GM12864 (cell line): Measurements from ENCODE around the gene LSAMP.

Source experiments
- DNase-seq: peaks from one replicate; pipeline ENCODE4 v3.0.0-alpha.2; 2011; ENCODE audit warnings: low read depth
- H3K4me3 ChIP-seq: 2 replicates; pipeline ENCODE4 v1.5.1; 2011; ENCODE audit warnings: mild to moderate bottlenecking, low read depth, low read length, control low read depth
- TF ChIP-seq, protein P1 (sequence below): IDR thresholded peaks from 2 replicates; pipeline ENCODE4 v1.5.1; 2011; ENCODE audit warnings: low read depth, mild to moderate bottlenecking, moderate library complexity, low read length, control low read depth, inconsistent platforms; ENCODE audit errors: missing control alignments

LSAMP gene

DNA sequence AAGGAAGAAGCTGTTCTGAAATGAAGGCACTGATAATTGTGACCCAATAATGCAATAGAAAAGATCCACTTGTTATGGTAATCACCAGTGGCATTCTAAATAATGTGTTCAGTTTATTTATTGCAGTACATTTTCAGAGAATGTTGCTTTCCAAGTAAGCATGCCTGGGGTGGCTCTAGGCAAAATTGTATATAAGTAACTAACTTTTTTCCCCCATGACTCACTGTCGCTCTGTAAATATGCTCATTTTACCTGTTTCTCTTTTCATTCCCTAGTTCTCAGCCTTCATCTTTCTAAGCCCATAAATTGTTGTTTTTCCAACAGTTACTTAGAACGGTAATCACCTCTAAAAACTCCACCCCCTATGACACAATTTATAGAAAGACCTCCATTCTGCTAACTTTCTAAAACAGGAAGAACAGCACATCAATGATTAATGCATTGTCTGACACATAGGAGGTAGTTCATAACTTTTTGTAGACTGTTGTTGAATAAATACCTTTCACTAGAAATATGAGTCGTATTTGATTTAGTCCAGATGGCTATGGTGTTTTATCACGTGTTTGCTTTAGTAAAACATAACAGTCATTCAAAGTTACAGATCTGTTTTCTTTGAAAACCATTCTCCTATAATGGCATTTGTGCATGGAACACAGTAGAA lies 143.1 kb downstream of the LSAMP start:
- DNase-seq: no peak
- TF ChIP-seq, protein P1, sequence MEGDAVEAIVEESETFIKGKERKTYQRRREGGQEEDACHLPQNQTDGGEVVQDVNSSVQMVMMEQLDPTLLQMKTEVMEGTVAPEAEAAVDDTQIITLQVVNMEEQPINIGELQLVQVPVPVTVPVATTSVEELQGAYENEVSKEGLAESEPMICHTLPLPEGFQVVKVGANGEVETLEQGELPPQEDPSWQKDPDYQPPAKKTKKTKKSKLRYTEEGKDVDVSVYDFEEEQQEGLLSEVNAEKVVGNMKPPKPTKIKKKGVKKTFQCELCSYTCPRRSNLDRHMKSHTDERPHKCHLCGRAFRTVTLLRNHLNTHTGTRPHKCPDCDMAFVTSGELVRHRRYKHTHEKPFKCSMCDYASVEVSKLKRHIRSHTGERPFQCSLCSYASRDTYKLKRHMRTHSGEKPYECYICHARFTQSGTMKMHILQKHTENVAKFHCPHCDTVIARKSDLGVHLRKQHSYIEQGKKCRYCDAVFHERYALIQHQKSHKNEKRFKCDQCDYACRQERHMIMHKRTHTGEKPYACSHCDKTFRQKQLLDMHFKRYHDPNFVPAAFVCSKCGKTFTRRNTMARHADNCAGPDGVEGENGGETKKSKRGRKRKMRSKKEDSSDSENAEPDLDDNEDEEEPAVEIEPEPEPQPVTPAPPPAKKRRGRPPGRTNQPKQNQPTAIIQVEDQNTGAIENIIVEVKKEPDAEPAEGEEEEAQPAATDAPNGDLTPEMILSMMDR: no peak
- H3K4me3 ChIP-seq: no peak overlapping the region

DNA sequence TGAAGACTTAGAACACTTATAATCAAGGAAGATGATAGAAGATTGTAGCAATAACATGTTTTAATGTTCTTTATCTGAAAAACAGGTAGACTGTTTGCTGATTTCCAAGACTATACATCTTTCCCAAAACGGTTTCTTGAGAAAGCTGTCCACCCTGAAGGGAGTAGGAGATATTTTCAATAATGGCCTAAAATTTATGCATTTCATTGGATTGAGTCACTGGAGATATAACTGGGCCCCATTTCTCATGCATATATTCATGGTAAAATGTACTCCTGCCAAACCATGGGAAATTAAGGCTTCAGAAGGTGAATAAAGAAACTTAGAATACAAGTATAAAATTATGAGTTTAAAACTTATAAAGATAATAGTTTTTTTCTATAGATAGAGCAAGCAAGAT lies 143.9 kb downstream of the LSAMP start:
- no peak overlapping the region for H3K4me3 ChIP-seq
- no peak for DNase-seq
- TF ChIP-seq, protein P1: no peak

DNA sequence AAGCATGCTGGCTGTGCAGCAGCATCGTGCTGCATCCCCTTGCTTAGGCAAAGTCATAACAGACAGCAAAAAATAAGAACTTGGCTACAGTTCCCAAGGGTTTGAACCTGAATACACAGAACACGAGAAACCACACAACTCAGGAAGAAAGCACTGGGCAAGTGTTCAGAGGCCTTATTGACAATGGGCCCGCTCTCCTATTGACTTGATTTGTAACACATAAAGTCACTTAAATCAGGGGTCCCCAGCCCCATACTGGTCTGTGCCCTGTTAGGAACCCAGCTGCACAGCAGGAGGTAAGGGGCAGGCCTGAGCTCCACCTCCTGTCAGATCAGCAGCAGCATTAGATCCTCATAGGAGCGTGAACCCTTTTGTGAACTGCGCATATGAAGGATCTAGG lies 145.1 kb downstream of the LSAMP start:
- TF ChIP-seq, protein P1: no peak
- DNase-seq: no peak

DNA sequence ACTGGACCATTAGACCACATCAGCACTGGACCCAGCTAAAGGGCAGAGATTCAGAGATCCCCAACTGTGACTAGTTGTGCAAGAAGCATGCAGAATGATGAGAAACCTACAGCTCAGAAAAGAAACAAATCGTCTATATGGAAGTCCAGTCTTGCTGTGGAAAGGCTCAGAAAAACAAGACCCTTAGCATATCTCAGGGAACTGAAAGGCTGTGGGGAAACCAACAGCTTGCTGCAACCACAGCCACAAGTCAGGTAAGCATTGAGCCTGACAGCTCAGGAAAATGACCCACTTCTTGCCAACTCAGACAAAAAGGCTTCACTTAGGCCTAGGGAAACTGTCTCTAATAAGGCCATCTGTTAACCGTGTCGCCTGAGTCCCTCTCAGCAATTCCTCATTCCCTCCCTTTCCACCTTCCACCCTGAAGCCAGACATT lies 145.6 kb downstream of the LSAMP start:
- DNase-seq: no peak
- TF ChIP-seq, protein P1: no peak
- no peak overlapping the region for H3K4me3 ChIP-seq

More for the DNA sequence above, 145.1 kb downstream of the LSAMP start:
- no peak overlapping the region for H3K4me3 ChIP-seq

DNA sequence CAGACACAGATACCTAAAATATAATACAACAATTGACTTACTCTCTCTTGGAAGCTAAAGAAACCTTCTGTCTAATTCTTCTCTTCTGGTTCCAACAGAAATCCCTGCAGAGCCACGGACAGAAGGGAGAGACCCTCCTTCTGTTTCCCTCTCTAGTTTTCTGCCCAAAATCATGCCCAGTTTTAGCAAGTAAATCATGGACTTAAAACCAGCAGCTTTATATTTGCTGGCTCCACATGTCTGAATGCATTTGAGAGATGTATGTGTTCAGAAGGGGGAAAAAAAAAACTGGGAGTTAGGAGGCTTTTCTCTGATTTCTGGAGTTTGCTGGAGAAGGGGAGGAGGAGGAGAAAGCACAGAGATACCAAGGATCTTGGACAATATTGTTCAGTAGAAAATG lies 147.1 kb downstream of the LSAMP start:
- DNase-seq: no peak
- H3K4me3 ChIP-seq: no peak overlapping the region
- TF ChIP-seq, protein P1: no peak

DNA sequence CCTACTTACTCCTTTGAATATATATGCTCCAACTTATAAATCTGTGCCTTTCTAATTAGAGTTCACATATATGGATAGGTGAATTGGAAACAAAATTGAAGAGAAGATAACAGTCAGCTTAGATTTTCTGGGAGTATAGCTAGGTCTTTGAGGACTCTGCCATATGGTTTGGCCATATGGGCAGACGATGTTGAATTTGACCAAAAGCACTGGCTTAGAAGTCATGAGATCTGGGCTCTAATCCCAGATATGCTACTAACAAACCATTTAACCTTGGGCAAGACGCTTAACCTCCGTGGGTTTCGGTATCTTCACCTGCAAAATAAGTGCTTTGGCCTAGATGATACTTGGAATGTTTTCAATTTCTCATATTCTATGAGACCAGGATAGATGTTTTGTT lies 154.1 kb downstream of the LSAMP start:
- TF ChIP-seq, protein P1: no peak
- DNase-seq: no peak
- H3K4me3 ChIP-seq: no peak overlapping the region

DNA sequence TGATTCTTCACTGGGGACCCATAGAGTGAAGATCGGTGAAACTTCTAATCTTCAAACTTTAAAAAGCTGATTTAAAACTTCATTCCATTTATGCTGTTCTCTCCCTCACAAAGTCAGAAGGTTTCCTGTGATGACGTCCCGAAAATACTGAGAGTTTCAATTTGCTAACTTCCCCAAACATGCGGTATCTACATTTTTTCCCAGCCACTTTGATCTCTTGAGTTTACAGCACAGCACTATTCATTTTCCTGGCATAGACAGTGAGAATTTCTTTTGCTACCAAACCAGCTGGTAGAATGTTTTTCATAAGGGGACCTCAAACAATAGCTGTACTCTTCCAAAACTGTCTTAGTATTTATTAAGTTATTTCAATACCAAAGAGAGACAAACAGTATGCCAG lies 156.8 kb downstream of the LSAMP start:
- DNase-seq: no peak
- TF ChIP-seq, protein P1: no peak
- H3K4me3 ChIP-seq: no peak overlapping the region
